Astrocyte of the cerebellum (primary cell): ENCODE data around the gene TRIM29.

ENCODE experiments used
- DNase-seq: peaks from one replicate; pipeline ENCODE4 v3.0.0-alpha.2; 2011; ENCODE audit warnings: low read depth
- H3K4me3 ChIP-seq: 2 replicates; pipeline ENCODE4 v1.5.1; 2011; ENCODE audit warnings: mild to moderate bottlenecking, low read depth, low read length, moderate library complexity
- CTCF ChIP-seq: IDR thresholded peaks from 2 replicates; pipeline ENCODE4 v1.5.1; 2012; ENCODE audit warnings: low read length, low read depth, moderate library complexity, mild to moderate bottlenecking; ENCODE audit errors: missing control alignments
- in situ Hi-C: cut with HindIII; loops from 2 replicates; pipeline ENCODE4 v1.10.0; 2017; ENCODE audit warnings: low sequenced_read_pairs

Gene TRIM29

GRCh38 chr11:120097721-120098385 lies 40.1 kb downstream of the TRIM29 start:
- H3K4me3 ChIP-seq = no peak overlapping the region
- DNase-seq = no peak
- in situ Hi-C loops = no loop called here
- no peak for TF ChIP-seq CTCF

GRCh38 chr11:120096369-120097191 lies 41.3 kb downstream of the TRIM29 start:
- TF ChIP-seq CTCF = no peak
- in situ Hi-C loops = no loop called here
- DNase-seq = no peak
- H3K4me3 ChIP-seq = no peak overlapping the region

GRCh38 chr11:120095516-120095915 lies 42.4 kb downstream of the TRIM29 start:
- in situ Hi-C loops = no loop called here
- no peak for TF ChIP-seq CTCF
- no peak for DNase-seq
- H3K4me3 ChIP-seq = no peak overlapping the region

- TF ChIP-seq CTCF = no peak
- no peak overlapping the region for H3K4me3 ChIP-seq
- no peak for DNase-seq
- in situ Hi-C loops = no loop called here
Measured at GRCh38 chr11:120091701-120092100, 46.2 kb downstream of the TRIM29 start.

GRCh38 chr11:120091121-120091520 lies 46.8 kb downstream of the TRIM29 start:
- in situ Hi-C loops = no loop called here
- DNase-seq = no peak
- H3K4me3 ChIP-seq = no peak overlapping the region
- no peak for TF ChIP-seq CTCF

GRCh38 chr11:120090411-120090810 lies 47.5 kb downstream of the TRIM29 start:
- no peak for TF ChIP-seq CTCF
- no peak for DNase-seq
- H3K4me3 ChIP-seq = no peak overlapping the region
- in situ Hi-C loops = no loop called here
